Measurements from ENCODE around the gene PLIN3. TPM values are rescaled to one million over a fixed set of nuclear protein-coding genes. Genes with fewer than 3 reads are reported as not detected.
"Not testable (repeated sequence)": the region's sequence is repeated elsewhere in the genome, so short reads cannot be mapped to it uniquely, and the experiment has no call there.

PLIN3 gene
- total RNA-seq, 4 donors from 2014 or later: 29.5 to 96.3 (median 40.5) TPM

DNA sequence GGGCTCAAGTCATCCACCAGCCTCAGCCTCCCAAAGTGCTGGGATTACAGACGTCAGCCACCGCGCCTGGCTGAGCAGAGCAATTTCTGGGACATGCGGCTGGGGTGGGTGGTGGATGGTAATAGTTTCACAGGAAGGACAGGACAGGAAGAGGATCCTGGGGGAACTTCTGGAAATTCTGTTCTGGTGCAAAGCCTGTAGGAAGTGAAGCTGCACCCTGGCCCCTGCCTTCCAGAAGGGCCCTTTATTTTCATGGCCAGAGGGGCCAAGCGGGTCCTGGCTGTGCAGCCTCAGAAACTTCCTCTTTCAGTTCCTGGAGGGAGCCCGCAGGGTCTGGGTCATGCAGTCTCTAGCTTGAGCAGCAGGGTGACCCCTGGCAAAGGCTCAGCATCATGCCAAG, 60.3 kb downstream of the PLIN3 start:
- 58 to 71% methylated on average over 6 of the region's 6 CpGs for WGBS, 2 donors
- no peak for DNase-seq (ENCODE audit: low spot score in 2 of 2)
- TF ChIP-seq EP300 (IDR thresholded peaks at IDR 0.05) (peak in 1 of 2 donors; percentile 5), POLR2A (IDR thresholded peaks at IDR 0.05) (no peak)
- TF ChIP-seq, protein P1, sequence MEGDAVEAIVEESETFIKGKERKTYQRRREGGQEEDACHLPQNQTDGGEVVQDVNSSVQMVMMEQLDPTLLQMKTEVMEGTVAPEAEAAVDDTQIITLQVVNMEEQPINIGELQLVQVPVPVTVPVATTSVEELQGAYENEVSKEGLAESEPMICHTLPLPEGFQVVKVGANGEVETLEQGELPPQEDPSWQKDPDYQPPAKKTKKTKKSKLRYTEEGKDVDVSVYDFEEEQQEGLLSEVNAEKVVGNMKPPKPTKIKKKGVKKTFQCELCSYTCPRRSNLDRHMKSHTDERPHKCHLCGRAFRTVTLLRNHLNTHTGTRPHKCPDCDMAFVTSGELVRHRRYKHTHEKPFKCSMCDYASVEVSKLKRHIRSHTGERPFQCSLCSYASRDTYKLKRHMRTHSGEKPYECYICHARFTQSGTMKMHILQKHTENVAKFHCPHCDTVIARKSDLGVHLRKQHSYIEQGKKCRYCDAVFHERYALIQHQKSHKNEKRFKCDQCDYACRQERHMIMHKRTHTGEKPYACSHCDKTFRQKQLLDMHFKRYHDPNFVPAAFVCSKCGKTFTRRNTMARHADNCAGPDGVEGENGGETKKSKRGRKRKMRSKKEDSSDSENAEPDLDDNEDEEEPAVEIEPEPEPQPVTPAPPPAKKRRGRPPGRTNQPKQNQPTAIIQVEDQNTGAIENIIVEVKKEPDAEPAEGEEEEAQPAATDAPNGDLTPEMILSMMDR (IDR thresholded peaks at IDR 0.05): no peak
- Histone ChIP-seq H3K4me1 (peaks cover 0 to 10% (median 0%) of the 10 kb centered on the region in 4 donors), H3K4me3 (no peak overlapping the region), H3K9me3 (no peaks in the 10 kb centered on the region), H3K27ac (peak overlapping the region in 1 of 4 donors; percentile 59), H3K27me3 (no peaks in the 10 kb centered on the region), H3K36me3 (no peaks in the 10 kb centered on the region)

DNA sequence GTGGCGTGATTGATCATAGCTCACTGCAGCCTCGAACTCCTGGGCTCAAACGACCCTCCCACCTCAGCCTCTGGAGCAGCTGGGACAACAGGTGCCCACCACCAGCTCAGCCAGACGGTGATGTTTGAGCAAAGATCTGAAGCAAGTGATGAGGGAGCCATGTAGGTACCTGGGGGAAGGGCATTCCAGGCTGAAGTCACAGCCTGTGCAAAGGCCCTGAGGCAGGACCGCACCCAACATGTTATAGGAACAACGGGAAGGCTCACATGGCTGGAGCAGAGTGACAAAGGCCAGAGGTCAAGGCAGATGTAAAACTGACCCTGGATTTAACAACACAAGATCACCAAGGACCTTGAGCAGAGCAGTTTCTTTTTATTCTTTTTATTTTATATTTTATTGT, 61.1 kb downstream of the PLIN3 start:
- WGBS, 2 donors: 81 to 92% methylated on average over 6 of the region's 6 CpGs
- DNase-seq (ENCODE audit: low spot score in 2 of 2): no peak

DNA sequence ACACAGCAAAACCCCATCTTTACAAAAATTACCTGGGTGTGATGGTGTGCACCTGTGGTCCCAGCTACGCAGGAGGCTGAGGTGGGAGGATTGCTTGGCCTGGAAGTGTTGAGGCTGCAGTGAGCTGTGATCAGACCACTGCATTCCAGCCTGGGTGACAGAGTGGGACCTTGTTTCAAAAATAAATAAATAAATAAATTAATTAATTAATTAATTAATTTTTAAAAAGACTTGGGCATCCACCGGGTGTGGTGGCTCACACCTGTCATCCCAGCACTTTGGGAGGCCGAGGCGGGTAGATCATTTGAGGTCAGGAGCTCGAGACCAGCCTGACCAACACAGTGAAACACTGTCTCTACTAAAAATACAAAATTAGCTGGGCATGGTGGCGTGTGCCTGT, 62.3 kb downstream of the PLIN3 start:
- not testable (repeated sequence) for H3K4me1 ChIP-seq; H3K36me3 ChIP-seq; DNase-seq (ENCODE audit: low spot score in 2 of 2); H3K27ac ChIP-seq; H3K27me3 ChIP-seq; H3K4me3 ChIP-seq; H3K9me3 ChIP-seq
- WGBS, 2 donors: 92 to 96% methylated on average over 6 of the region's 6 CpGs

More for the DNA sequence above, 61.1 kb downstream of the PLIN3 start:
- Histone ChIP-seq H3K4me1 (peaks cover 0 to 10% (median 0%) of the 10 kb centered on the region in 4 donors), H3K36me3 (no peaks in the 10 kb centered on the region), H3K4me3 (no peak overlapping the region), H3K9me3 (no peaks in the 10 kb centered on the region), H3K27me3 (no peaks in the 10 kb centered on the region), H3K27ac (no peak overlapping the region)
- no peak for TF ChIP-seq EP300 (IDR thresholded peaks at IDR 0.05)
- TF ChIP-seq POLR2A (IDR thresholded peaks at IDR 0.05): no peak
- TF ChIP-seq, protein P1 (IDR thresholded peaks at IDR 0.05): no peak

DNA sequence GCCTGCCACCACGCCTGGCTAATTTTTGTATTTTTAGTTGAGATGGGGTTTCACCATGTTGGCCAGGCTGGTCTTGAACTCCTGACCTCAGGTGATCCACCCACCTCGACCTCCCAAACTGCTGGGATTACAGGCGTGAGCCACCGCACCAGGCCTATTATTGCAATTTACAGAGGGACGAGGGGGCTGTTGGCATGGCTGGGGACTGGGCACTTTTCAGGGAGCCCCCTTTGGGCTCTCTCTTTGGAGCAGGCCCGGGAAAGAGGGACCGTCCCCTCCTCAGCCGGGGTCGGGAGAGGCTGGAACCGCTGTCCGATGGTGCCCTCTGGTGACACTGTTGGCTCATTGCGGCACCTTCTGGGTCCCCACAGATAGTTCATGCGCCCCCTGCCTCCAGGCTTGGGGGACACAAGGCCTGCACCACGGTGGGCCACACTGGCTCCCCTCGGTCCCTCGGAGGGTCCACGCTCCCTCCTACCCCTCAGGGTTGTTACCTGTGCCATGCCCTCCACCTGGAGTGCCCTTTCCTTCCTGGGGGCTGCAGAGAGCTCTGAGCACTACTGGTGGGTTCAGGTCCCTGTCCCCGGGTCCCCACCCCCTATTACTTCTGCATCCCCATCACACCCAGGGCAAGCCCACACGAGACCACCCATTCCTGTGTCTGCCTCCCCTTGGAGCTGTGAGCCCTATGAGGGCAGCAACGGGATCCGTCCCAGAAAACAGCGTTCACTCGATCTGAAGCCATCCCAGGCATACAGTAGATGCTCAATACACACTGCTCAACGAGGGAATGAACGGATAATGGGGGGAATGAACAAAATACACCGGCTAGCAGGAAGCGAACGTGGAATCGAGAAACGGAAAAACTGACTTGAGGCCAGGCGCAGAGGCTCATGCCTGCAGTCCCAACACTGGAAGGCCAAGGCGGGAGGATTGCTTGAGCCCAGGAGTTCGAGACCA, 63.5 kb downstream of the PLIN3 start:
- 46 to 47% methylated on average over 32 to 33 of the region's 33 CpGs for WGBS, 2 donors
- DNase-seq (ENCODE audit: low spot score in 2 of 2): no peak
- TF ChIP-seq EP300 (IDR thresholded peaks at IDR 0.05) (no peak), POLR2A (IDR thresholded peaks at IDR 0.05) (no peak)
- TF ChIP-seq, protein P1 (IDR thresholded peaks at IDR 0.05): peak; percentile 47 to 61 (median 53)
- Histone ChIP-seq H3K4me3 (no peak overlapping the region), H3K27ac (no peak overlapping the region), H3K9me3 (no peaks in the 10 kb centered on the region), H3K4me1 (peaks cover 0 to 1% (median 0%) of the 10 kb centered on the region in 4 donors), H3K27me3 (no peaks in the 10 kb centered on the region), H3K36me3 (peaks cover 0 to 4% (median 0%) of the 10 kb centered on the region in 3 donors)

DNA sequence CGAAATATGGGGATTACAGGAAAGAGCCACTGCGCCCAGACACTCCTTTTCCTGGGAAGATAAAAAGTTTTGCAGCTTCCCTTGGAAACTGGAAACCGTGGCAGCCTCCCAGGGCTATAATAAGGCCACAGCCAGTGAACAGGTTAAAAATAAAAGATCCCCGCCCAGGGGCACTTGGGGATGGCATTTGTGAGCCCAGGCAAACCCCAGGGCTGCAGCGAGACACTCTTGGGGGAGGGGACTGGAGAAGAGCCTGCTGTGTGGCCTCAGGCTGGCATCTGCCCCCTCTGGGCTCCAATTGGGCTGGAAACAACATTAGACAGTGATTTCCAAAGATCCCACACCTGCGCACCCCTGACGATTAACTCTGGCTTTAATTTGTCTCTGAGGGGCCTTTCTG, 64.8 kb downstream of the PLIN3 start:
- peaks cover 0 to 17% (median 0%) of the 10 kb centered on the region in 3 donors for H3K36me3 ChIP-seq
- 72 to 77% methylated on average over 7 of the region's 7 CpGs for WGBS, 2 donors
- H3K4me3 ChIP-seq: no peak overlapping the region
- no peaks in the 10 kb centered on the region for H3K4me1 ChIP-seq
- no peak for DNase-seq (ENCODE audit: low spot score in 2 of 2)
- H3K27ac ChIP-seq: no peak overlapping the region
- TF ChIP-seq POLR2A (IDR thresholded peaks at IDR 0.05) (no peak), EP300 (IDR thresholded peaks at IDR 0.05) (no peak)
- TF ChIP-seq, protein P1 (IDR thresholded peaks at IDR 0.05): no peak
- no peaks in the 10 kb centered on the region for H3K9me3 ChIP-seq
- no peaks in the 10 kb centered on the region for H3K27me3 ChIP-seq

Data from tibial nerve (tissue), 4 donors.